ENCODE data around the gene CNTNAP4.

DNA sequence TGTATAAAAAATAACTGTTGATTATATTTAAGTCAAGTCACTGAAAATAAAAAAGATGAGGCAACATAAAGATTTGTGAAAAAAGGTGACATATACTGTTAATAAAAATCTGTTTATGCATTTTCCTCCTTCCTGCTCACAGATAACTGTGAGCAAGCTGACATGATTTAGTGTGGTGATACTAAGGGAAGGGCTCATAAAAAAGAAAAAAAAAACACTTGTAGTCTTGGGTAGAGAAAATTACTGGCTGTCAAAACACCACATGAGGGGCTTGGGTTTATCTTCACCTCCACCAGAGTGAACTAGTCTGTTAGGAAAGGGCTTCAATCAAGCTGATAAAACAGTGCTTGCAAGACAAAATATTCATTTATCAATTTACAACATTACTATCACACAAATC is 247.6 kb downstream of the CNTNAP4 start:
- TF ChIP-seq, protein P1, sequence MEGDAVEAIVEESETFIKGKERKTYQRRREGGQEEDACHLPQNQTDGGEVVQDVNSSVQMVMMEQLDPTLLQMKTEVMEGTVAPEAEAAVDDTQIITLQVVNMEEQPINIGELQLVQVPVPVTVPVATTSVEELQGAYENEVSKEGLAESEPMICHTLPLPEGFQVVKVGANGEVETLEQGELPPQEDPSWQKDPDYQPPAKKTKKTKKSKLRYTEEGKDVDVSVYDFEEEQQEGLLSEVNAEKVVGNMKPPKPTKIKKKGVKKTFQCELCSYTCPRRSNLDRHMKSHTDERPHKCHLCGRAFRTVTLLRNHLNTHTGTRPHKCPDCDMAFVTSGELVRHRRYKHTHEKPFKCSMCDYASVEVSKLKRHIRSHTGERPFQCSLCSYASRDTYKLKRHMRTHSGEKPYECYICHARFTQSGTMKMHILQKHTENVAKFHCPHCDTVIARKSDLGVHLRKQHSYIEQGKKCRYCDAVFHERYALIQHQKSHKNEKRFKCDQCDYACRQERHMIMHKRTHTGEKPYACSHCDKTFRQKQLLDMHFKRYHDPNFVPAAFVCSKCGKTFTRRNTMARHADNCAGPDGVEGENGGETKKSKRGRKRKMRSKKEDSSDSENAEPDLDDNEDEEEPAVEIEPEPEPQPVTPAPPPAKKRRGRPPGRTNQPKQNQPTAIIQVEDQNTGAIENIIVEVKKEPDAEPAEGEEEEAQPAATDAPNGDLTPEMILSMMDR (optimal IDR thresholded peaks at IDR 0.05 in 1 of 3, IDR thresholded peaks at IDR 0.05 in 1 of 3, conservative IDR thresholded peaks at IDR 0.05 in 1 of 3; ENCODE audit: extremely low read depth in 1 of 3, insufficient read depth in 2 of 3, low read length in 3 of 3): no peak
- TF ChIP-seq EZH2 (IDR thresholded peaks at IDR 0.05; ENCODE audit: low read length): no peak

Measured in keratinocyte (primary cell).